OCI-LY3 (cell line): ENCODE data around the gene ZNF768.

ENCODE experiments used
- H2AFZ ChIP-seq: fragments of 200-600, 300-600 bp; shearing (Covaris generic); 2 replicates; pipeline ENCODE4 v1.6.0; 2014; ENCODE audit warnings: antibody characterized with exemption, low read depth, low read length
- H3K27ac ChIP-seq: fragments of 200-600, 300-600 bp; sonication (generic); 2 replicates; pipeline ENCODE4 v1.5.1; 2014; ENCODE audit warnings: mild to moderate bottlenecking, low read length, moderate library complexity, mixed read lengths
- H3K27me3 ChIP-seq: fragments of 200-600, 300-600 bp; sonication (generic); 2 replicates; pipeline ENCODE4 v1.6.1; 2014; ENCODE audit warnings: low read depth, low read length, mixed read lengths
- H3K36me3 ChIP-seq: fragments of 200-600, 300-600 bp; sonication (generic); replicated peaks from 2 replicates; pipeline ENCODE3; 2014; ENCODE audit warnings: low read depth, low read length, mixed read lengths
- H3K4me1 ChIP-seq: fragments of 300-600, 200-600 bp; sonication (generic); 2 replicates; pipeline ENCODE4 v1.6.1; 2014; ENCODE audit warnings: low read length, mixed read lengths
- H3K4me2 ChIP-seq: fragments of 200-600, 300-600 bp; sonication (generic); 2 replicates; pipeline ENCODE4 v1.6.1; 2014; ENCODE audit warnings: low read length, mixed read lengths
- H3K4me3 ChIP-seq: fragments of 300-600, 200-600 bp; sonication (generic); 2 replicates; pipeline ENCODE4 v1.5.1; 2014; ENCODE audit warnings: antibody characterized with exemption, mild to moderate bottlenecking, low read length, moderate library complexity
- H3K79me2 ChIP-seq: fragments of 300-600, 200-600 bp; shearing (Covaris generic); 2 replicates; pipeline ENCODE4 v1.6.1; 2014; ENCODE audit warnings: mild to moderate bottlenecking, low read length, mixed read lengths
- H3K9ac ChIP-seq: fragments of 300-600, 200-600 bp; shearing (Covaris generic); 2 replicates; pipeline ENCODE4 v1.6.0; 2014; ENCODE audit warnings: mild to moderate bottlenecking, low read length, moderate library complexity
- H3K9me3 ChIP-seq: fragments of 200-600, 300-600 bp; shearing (Covaris generic); 2 replicates; pipeline ENCODE4 v1.6.1; 2014; ENCODE audit warnings: low read length, mixed read lengths; ENCODE audit not compliant: insufficient read depth
- H4K20me1 ChIP-seq: fragments of 200-600, 300-600 bp; sonication (generic); 2 replicates; pipeline ENCODE4 v1.6.1; 2016; ENCODE audit warnings: low read length, mixed read lengths; ENCODE audit not compliant: insufficient read depth
- EZH2phosphoT487 ChIP-seq: fragments of 200-600 bp; shearing (Covaris generic); IDR thresholded peaks from 2 replicates; pipeline ENCODE4 v1.6.1; 2018; ENCODE audit warnings: antibody characterized with exemption, mixed run types, low read depth
- TF ChIP-seq, protein P1 (sequence below): fragments of 200-600, 300-600 bp; sonication (generic); IDR thresholded peaks from 2 replicates; pipeline ENCODE4 v1.5.1; 2014; ENCODE audit warnings: antibody characterized with exemption, low read length, low read depth

The ZNF768 gene

DNA sequence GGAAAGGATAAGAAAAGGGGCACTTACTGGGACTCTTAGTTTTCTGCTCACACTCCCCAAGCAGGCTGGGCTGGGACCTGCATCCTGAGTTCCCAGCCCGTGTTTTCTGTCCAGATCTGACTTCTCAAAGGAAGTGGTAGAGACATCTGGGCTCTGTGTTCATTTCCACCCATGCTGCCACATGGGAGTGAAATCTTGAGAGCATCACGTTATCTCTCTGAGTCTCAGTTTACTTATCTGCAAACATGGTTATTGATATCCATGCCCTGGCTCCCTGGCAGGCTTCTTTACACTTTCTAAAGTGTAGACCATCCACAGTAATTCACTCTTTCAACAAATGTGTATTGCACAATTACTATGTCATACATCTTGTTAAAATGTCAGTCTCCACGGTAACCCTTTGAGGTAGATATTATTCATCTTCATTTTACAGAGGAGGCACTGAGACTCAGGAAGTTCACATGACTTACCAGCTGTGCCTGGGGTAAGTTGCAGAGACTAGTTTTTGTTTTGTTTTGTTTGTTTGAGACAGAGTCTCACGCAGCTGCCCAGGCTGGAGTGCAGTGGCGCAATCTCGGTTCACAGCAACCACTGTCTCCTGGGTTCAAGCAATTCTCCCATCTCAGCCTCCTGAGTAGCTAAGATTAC lies 41.7 kb upstream of the ZNF768 start:
- no peak overlapping the region for H2AFZ ChIP-seq
- no peak overlapping the region for H3K4me3 ChIP-seq
- H3K27ac ChIP-seq, result no peak overlapping the region
- H3K9ac ChIP-seq, result no peak overlapping the region
- H3K79me2 ChIP-seq, result 0 out of 2 replicates have a peak, but pooled peaks cover 5% of the 10 kb centered on the region
- H3K36me3 ChIP-seq, result no peaks in the 10 kb centered on the region
- no peaks in the 10 kb centered on the region for H3K27me3 ChIP-seq
- H3K9me3 ChIP-seq, result no peaks in the 10 kb centered on the region
- H4K20me1 ChIP-seq, result no peaks in the 10 kb centered on the region
- TF ChIP-seq, protein P1, sequence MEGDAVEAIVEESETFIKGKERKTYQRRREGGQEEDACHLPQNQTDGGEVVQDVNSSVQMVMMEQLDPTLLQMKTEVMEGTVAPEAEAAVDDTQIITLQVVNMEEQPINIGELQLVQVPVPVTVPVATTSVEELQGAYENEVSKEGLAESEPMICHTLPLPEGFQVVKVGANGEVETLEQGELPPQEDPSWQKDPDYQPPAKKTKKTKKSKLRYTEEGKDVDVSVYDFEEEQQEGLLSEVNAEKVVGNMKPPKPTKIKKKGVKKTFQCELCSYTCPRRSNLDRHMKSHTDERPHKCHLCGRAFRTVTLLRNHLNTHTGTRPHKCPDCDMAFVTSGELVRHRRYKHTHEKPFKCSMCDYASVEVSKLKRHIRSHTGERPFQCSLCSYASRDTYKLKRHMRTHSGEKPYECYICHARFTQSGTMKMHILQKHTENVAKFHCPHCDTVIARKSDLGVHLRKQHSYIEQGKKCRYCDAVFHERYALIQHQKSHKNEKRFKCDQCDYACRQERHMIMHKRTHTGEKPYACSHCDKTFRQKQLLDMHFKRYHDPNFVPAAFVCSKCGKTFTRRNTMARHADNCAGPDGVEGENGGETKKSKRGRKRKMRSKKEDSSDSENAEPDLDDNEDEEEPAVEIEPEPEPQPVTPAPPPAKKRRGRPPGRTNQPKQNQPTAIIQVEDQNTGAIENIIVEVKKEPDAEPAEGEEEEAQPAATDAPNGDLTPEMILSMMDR, result no peak
- TF ChIP-seq EZH2phosphoT487, result no peak
- no peak overlapping the region for H3K4me2 ChIP-seq
- H3K4me1 ChIP-seq, result peaks cover 20% of the 10 kb centered on the region; the same call in 1 of the 2 replicates

DNA sequence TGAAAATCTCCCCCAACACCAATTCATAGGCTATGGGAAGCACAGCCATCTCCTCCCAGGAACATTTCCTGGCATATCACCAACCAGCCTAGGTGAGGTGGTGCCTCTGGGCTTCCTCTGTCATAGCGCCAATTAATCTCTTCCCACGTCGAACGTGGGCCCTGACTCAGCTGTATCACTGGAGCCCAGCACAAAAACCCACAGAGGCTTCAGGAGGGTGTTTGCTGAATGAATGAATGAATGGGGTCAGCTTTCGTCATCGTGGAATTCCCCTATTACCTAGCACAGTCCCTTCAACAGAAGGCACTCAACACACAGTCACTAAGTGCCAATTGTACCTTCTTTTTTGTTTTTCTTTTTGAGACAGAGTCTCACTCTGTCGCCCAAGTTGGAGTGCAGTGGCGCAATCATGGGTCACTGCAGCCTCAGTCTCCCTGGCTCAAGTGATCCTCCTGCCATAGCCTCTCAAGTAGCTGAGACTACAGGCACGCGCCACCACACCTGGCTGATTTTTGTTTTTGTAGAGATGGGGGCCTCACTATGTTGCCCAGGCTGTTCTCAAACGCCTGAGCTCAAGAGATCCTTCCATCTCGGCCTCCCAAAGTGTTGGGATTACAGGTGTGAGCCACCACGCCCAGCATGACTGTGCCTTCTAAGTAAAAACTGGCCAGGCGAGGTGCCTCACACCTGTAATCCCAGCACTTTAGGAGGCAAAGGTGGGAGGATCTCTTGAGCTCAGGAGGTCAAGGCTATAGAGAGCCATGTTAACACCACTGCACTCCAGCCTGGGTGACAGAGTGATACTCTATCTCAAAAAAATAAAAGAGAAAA lies 41.0 kb upstream of the ZNF768 start:
- Histone ChIP-seq H3K4me1 (peaks cover 17% of the 10 kb centered on the region; the same call in 1 of the 2 replicates), H3K36me3 (no peaks in the 10 kb centered on the region), H3K9me3 (no peaks in the 10 kb centered on the region), H3K4me3 (no peak overlapping the region), H3K9ac (no peak overlapping the region), H3K27ac (no peak overlapping the region), H2AFZ (no peak overlapping the region), H4K20me1 (no peaks in the 10 kb centered on the region), H3K79me2 (0 out of 2 replicates have a peak, but pooled peaks cover 5% of the 10 kb centered on the region), H3K27me3 (no peaks in the 10 kb centered on the region), H3K4me2 (no peak overlapping the region)
- TF ChIP-seq EZH2phosphoT487, result no peak
- TF ChIP-seq, protein P1, result no peak

DNA sequence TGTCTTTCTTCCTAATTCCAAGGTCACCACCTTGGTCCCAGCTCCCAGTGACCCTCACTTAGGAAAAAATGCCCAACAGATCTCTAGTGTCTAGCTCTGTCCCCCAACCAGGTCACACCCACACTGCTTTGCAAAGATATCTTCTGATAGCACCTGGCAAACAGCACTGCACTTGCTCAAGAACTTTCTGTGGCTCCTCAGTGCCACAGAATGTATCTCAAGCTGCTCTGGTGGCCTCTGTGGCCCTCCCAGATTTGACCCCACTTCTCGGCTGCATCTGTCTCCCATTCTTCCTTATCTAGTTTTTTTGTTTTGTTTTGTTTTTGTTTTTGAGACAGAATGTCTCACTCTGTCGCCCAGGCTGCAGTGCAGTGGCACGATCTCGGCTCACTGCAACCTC lies 40.2 kb upstream of the ZNF768 start:
- Histone ChIP-seq H3K9ac (no peak overlapping the region), H3K36me3 (no peaks in the 10 kb centered on the region), H3K27ac (no peak overlapping the region), H3K79me2 (0 out of 2 replicates have a peak, but pooled peaks cover 5% of the 10 kb centered on the region), H3K4me2 (no peak overlapping the region), H3K4me3 (no peak overlapping the region), H3K9me3 (no peaks in the 10 kb centered on the region), H3K27me3 (no peaks in the 10 kb centered on the region), H3K4me1 (peaks cover 17% of the 10 kb centered on the region; the same call in 1 of the 2 replicates), H4K20me1 (no peaks in the 10 kb centered on the region), H2AFZ (no peak overlapping the region)
- TF ChIP-seq, protein P1, result no peak
- TF ChIP-seq EZH2phosphoT487, result no peak

DNA sequence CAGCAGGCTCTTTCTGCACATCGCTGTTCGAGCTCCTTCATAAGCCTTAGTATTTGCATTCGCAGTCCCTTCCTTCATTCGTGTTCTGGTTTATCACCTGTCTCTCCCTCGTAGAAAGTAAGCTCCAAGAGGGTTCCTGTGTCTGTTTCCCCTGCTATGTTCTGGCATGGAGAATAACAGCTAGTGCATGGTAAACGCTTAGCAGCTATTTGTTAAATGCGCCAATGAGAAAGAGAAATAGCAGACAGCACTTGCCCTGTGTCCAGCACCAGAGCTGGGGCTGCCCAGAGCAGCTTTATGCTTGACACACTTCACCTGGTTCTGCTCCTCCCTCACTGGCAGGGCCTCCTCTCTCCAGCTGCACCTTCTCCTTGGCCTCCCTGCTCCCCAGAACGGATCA lies 39.6 kb upstream of the ZNF768 start:
- Histone ChIP-seq H3K4me3 (no peak overlapping the region), H3K36me3 (no peaks in the 10 kb centered on the region), H3K27ac (no peak overlapping the region), H3K79me2 (0 out of 2 replicates have a peak, but pooled peaks cover 2% of the 10 kb centered on the region), H3K4me1 (peaks cover 18% of the 10 kb centered on the region; the same call in 1 of the 2 replicates), H3K9me3 (no peaks in the 10 kb centered on the region), H3K27me3 (no peaks in the 10 kb centered on the region), H2AFZ (no peak overlapping the region; the same call in 1 of the 2 replicates), H4K20me1 (no peaks in the 10 kb centered on the region), H3K4me2 (no peak overlapping the region), H3K9ac (no peak overlapping the region)
- TF ChIP-seq EZH2phosphoT487, result no peak
- TF ChIP-seq, protein P1, result no peak
